Stimulated activated CD4-positive, alpha-beta T cell treated with anti-CD3 and anti-CD28 coated beads, Interleukin-2, amount 100 ng/mL, for 48 hours (primary cell): Measurements from ENCODE around the gene ETF1.
A peak's percentile ranks its signal among the peaks of the same experiment; 100 is the strongest.
"Not testable (repeated sequence)": the region's sequence is repeated elsewhere in the genome, so short reads cannot be mapped to it uniquely, and the experiment has no call there.

Experiments used
- DNase-seq, 2 donors: peaks; one replicate each; pipeline ENCODE4 v3.0.0-alpha.2; 2020

ETF1 gene

GRCh38 chr5:138527170-138527569 is 15.9 kb downstream of the ETF1 start:
- no peak for DNase-seq

- DNase-seq = no peak
Measured at GRCh38 chr5:138523406-138523805, 19.6 kb downstream of the ETF1 start.

- no peak for DNase-seq
Measured at GRCh38 chr5:138520971-138521370, 22.1 kb downstream of the ETF1 start.

DNA sequence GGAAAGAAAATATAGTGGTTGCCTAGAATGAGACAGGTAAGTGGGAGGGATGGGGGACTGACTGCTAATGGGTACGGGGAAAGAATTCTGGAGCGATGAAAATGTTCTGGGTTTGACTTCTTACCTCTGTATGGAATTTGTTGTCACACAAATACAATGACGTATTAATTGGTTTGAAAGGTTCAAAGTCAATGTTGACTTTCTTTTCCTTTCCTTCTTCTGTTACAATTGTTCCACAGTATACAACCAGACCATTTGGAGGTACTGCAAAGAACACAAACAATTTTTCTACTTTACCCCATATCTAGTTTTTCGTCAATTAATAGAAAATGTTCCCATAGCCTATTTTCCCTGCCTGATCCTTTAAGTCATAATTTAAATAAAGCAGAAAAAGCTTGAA is 25.6 kb downstream of the ETF1 start:
- DNase-seq = no peak

- DNase-seq = no peak
Measured at GRCh38 chr5:138515556-138516245, 27.3 kb downstream of the ETF1 start.

DNA sequence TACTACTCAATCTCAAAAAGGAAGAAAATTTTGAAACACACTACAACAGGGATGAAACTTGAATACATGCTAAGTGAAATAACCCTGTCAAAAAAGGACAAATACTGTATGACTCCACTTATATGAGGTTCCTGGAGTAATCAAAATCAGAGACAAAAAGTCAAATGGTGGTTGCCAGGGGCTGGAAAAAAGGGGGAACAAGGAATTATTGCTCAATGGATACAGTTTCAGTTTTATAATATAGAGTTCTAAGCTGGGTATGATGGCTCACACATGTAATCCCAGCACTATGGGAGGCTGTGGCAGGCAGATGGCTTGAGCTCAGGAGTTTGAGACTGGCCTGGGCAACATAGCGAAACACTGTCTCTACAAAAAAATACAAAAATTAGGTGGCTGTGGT is 29.0 kb downstream of the ETF1 start:
- no peak for DNase-seq

DNA sequence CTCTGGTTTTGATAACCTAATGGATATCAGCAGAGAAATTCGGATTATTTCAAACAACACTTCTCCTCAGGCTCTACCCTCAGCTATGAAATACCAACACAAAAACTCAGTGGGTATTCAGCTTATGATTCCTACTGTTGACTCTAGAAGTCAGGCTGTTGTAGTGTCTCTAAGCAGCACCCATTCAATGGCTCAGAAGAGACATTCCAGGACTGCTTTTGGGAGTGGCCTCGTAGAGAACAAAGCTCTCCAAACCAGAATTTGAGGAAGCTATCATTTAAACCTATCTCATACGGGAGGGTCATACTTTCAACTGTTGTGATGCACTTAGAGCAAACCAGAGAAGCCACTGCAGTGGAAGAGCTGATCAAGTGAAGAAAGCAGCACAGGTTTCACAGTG is 34.1 kb downstream of the ETF1 start:
- no peak for DNase-seq

DNA sequence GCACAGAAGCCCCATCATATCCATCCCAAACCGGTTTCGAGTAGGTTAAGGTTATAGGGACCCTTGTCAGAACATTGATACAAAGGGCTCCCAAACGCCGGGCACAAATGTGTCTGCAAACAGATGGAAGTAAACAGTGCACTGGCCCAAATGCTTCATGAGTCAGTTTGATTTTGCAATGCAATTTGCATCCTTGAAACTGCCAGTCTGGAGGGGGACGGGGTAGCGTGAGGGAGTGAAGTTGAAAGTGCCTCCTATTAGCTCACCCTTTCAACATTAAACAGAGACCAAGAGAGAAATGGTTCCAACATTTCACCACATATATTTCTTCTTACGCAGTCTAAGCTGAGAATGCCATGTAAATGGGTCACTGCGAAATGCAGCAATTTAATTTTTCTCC is 35.6 kb downstream of the ETF1 start:
- DNase-seq = not testable (repeated sequence)

- no peak for DNase-seq
Measured at GRCh38 chr5:138506370-138507306, 36.4 kb downstream of the ETF1 start.

DNA sequence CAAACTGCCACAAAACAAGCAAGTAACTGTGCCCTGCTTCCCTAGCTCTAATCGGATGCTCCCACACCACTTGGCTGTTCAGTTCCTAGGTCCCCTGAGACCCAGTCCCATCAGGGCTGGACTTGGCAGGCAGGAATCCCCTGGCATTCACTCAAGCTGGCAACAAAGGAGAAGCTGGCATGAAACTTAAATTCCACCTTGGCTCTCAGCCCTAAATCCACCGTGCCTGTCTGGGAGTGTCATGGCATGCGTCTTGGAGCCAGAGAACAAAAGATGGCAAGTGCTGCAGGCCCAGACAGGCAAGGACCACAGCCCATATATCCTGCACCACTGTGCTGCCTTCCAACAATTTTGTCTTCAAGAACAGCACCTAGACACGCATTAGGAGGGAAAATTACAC is 38.2 kb downstream of the ETF1 start:
- DNase-seq = no peak

GRCh38 chr5:138503487-138504270 is 39.4 kb downstream of the ETF1 start:
- no peak for DNase-seq

DNA sequence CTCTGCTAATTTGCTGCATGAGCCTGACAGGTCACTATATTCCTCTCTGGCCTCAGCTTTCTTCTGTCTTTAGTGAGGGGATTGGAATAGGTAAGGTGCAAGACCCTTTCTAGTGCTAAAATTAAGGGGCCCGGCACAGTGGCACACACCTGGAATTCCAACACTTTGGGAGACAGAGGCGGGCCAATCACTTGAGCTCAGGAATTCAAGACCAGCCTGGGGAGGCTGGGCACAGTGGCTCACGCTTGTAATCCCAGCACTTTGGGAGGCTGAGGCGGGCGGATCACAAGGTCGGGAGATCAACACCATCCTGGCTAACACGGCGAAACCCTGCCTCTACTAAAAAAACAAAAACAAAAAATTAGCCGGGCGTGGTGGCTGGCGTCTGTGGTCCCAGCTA is 40.5 kb downstream of the ETF1 start:
- DNase-seq = no peak

GRCh38 chr5:138502121-138502520 is 40.9 kb downstream of the ETF1 start:
- no peak for DNase-seq

DNA sequence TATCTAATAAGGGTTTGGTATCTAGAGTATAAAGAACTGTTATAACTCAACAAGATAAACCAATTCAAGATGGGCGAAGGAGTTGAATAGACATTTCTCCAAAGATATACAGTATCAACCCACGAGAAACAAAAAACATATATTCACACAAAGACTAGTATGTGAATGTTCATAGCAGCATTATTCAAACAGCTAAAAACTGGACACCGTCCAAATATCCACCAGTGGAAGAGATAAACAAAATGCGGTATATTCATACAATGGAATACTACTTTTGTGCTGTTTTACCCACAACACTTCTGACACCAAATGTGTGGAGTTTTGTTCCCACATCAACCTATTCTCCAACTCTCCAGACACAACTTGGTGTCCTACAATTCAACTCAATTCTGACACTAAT is 44.7 kb downstream of the ETF1 start:
- DNase-seq = no peak

- no peak for DNase-seq
Measured at GRCh38 chr5:138495351-138495750, 47.7 kb downstream of the ETF1 start.

DNA sequence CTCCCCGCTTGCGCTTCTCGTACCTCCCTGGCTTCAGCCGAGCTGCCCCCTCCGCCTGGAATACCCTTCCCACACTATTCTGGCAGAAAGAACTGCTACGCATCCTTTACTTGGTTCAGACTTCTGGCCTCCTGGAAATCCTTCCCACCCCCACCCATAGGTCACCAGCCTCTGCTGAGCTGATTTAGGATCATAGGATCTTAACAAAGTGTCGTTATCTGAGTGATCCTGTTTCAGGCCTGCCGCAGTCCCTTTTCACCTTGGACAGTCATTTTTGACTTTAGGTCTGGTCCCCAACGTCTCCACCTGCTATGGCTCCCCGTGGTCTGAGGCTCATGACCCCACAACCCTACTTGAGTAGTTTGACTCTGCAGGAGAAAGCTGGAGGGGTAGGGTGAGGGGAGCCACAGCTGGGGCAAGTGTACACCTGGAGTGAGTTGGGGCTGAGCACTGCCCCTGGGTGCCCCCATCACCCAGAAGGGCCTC is 50.4 kb downstream of the ETF1 start:
- DNase-seq = no peak

DNA sequence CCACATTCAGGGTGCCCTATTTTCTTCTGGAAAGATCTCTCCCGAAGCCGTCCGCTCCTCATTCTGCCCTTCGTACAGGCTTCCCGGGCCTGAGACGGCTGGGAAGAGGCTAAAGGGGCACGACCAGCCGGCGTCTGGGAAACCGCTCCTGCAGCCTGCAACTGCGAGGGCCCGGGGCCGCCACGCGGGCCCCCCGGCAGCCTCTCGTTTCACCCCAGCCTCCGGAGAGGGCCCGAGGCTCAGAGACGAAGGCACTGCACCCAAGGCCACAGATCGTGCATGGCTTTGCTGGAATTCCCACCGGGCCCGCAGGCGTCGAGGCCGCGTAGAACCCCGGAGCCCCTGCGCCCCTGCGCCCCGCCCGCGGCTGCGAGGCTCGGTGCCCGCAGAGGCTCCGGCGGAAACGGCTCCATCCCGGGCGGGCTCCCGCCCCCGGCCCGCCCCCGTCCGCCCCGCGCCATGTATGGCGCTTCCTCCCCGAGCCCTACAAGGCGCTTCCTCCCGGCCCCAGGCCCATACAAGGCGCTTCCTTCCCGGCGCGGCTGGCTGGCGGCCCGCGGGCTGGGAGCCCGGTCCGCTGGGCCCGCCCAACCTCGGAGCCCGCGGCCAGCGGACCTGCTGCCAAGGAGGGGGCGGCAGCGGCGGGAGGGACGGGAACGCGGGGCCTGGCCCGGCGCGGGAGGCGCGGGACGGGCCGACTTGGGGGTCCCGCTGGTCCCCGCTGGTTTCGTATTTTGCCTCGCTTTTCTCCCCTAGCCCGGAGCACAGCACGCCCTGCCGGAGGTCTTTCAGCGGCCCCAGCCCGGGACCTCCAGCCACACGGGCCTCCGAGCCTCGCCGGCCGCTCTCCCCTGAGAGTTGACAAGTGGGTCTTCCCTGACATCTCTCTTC is 51.1 kb downstream of the ETF1 start:
- peak; percentile 71 to 78 for DNase-seq

GRCh38 chr5:138491284-138491648 is 51.8 kb downstream of the ETF1 start:
- DNase-seq = no peak

GRCh38 chr5:138490648-138491283 is 52.3 kb downstream of the ETF1 start:
- DNase-seq = no peak

GRCh38 chr5:138489683-138490061 is 53.4 kb downstream of the ETF1 start:
- no peak for DNase-seq

DNA sequence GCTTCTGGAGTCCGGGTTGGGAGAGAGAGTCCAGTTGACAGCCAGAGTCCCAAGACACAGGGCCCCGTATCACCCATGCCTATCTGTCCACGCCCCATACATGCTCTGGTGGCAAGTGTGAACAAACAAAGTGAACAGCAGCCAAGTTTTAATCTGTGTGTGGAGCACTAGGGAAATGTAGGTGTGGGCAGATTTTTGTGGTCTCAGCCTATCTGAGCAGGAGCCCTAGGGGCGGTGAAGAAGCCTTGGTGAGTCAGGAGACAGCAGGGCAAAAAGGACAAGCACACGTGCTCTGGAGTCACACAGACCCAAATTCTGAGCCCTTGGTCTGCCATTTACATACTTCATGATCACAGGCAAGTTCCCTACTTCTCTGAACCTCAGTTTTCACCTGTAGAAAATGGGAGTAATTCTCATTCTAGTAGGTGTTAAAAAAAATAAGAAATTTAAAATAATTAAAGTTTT is 54.5 kb downstream of the ETF1 start:
- DNase-seq = no peak

DNA sequence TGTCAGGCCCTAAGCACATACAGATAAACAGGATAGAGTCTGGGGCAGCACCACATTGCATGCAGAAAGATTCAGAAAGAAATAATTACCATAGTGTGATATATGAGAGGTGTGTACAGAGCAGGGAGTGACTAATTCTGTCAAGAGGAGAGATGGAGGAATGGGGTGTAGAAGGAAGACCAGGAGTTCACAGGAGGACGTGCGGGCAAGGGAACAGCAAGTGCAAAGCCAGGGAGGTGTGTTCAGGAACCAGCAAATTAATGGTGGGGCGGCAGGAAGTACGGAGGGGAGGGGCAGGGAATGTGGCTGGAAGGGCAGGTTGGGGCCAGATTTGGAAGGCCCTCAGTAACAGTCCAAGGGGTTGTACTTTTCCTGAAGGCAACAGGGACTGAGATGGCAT is 60.4 kb downstream of the ETF1 start:
- no peak for DNase-seq
